ENCODE data around the gene RAP1B. TPM values are rescaled to one million over a fixed set of nuclear protein-coding genes. Genes with fewer than 3 reads are reported as not detected.
"Not testable (repeated sequence)": the region's sequence is repeated elsewhere in the genome, so short reads cannot be mapped to it uniquely, and the experiment has no call there.

Gene RAP1B
- total RNA-seq, 1 donor from 2014 or later: 139 TPM

GRCh38 chr12:68630050-68630449 is 19.4 kb downstream of the RAP1B start:
- no peak overlapping the region for H3K4me3 ChIP-seq (ENCODE audit: low read depth, low read length)
- DNase-seq (ENCODE audit: low read depth): no peak
- TF ChIP-seq CTCF (conservative IDR thresholded peaks at IDR 0.05; ENCODE audit: low read depth, low read length): no peak

- TF ChIP-seq CTCF (conservative IDR thresholded peaks at IDR 0.05; ENCODE audit: low read depth, low read length): no peak
- no peak overlapping the region for H3K4me3 ChIP-seq (ENCODE audit: low read depth, low read length)
These were observed 19.9 kb downstream of the RAP1B start for GRCh38 chr12:68630598-68630997.

GRCh38 chr12:68631227-68631626 is 20.5 kb downstream of the RAP1B start:
- TF ChIP-seq CTCF (conservative IDR thresholded peaks at IDR 0.05; ENCODE audit: low read depth, low read length): no peak
- H3K4me3 ChIP-seq (ENCODE audit: low read depth, low read length): no peak overlapping the region
- DNase-seq (ENCODE audit: low read depth): no peak

More at GRCh38 chr12:68630598-68630997, 19.9 kb downstream of the RAP1B start:
- no peak for DNase-seq (ENCODE audit: low read depth)

GRCh38 chr12:68632486-68632885 is 21.8 kb downstream of the RAP1B start:
- no peak for DNase-seq (ENCODE audit: low read depth)
- TF ChIP-seq CTCF (conservative IDR thresholded peaks at IDR 0.05; ENCODE audit: low read depth, low read length): no peak

GRCh38 chr12:68633614-68634558 is 23.2 kb downstream of the RAP1B start:
- TF ChIP-seq CTCF (conservative IDR thresholded peaks at IDR 0.05; ENCODE audit: low read depth, low read length): no peak
- DNase-seq (ENCODE audit: low read depth): no peak
- no peak overlapping the region for H3K4me3 ChIP-seq (ENCODE audit: low read depth, low read length)

More at GRCh38 chr12:68632486-68632885, 21.8 kb downstream of the RAP1B start:
- no peak overlapping the region for H3K4me3 ChIP-seq (ENCODE audit: low read depth, low read length)

GRCh38 chr12:68636268-68636667 is 25.6 kb downstream of the RAP1B start:
- no peak overlapping the region for H3K4me3 ChIP-seq (ENCODE audit: low read depth, low read length)
- no peak for DNase-seq (ENCODE audit: low read depth)
- no peak for TF ChIP-seq CTCF (conservative IDR thresholded peaks at IDR 0.05; ENCODE audit: low read depth, low read length)

- H3K4me3 ChIP-seq (ENCODE audit: low read depth, low read length); DNase-seq (ENCODE audit: low read depth): not testable (repeated sequence)
These were observed 26.7 kb downstream of the RAP1B start for GRCh38 chr12:68637439-68637838.

Data from epithelial cell of proximal tubule (primary cell).